HepG2 (cell line): ENCODE measurements around the gene MME. TPM values are rescaled to one million over a fixed set of nuclear protein-coding genes. Genes with fewer than 3 reads are reported as not detected.

Experiments
- AHDC1 ChIP-seq: sonication (generic); formaldehyde crosslinking; IDR thresholded peaks from 2 replicates; pipeline ENCODE4 v1.5.1; 2020; ENCODE audit warnings: mild to moderate bottlenecking, missing genetic modification reagents, borderline replicate concordance
- ARHGAP35 ChIP-seq: sonication (generic); formaldehyde crosslinking; IDR thresholded peaks from 2 replicates; pipeline ENCODE4 v1.9.0; 2022; ENCODE audit warnings: mild to moderate bottlenecking, inconsistent platforms, moderate library complexity, missing genetic modification reagents, borderline replicate concordance
- ATM ChIP-seq: fragments of 450-650 bp; IDR thresholded peaks from 2 replicates; pipeline ENCODE4 v1.7.1; 2017; ENCODE audit warnings: mild to moderate bottlenecking, borderline replicate concordance
- HMG20A ChIP-seq: IDR thresholded peaks from 2 replicates; pipeline ENCODE4 v1.6.1; 2016; ENCODE audit warnings: borderline replicate concordance
- KDM4B ChIP-seq: sonication (generic); formaldehyde crosslinking; IDR thresholded peaks from 2 replicates; pipeline ENCODE4 v1.4.0; 2020; ENCODE audit warnings: missing genetic modification reagents
- ZNF383 ChIP-seq: sonication (generic); formaldehyde crosslinking; IDR thresholded peaks from 2 replicates; pipeline ENCODE4 v1.4.0; 2020; ENCODE audit warnings: missing genetic modification reagents, mild to moderate bottlenecking, borderline replicate concordance
- ZNF569 ChIP-seq: sonication (generic); formaldehyde crosslinking; IDR thresholded peaks from 2 replicates; pipeline ENCODE4 v1.5.0; 2020; ENCODE audit warnings: mild to moderate bottlenecking, missing genetic modification reagents, moderate library complexity, borderline replicate concordance
- ZNF678 ChIP-seq: sonication (generic); formaldehyde crosslinking; IDR thresholded peaks from 2 replicates; pipeline ENCODE4 v1.4.0; 2020; ENCODE audit warnings: mild to moderate bottlenecking, missing genetic modification reagents
- ZNF749 ChIP-seq: sonication (generic); formaldehyde crosslinking; IDR thresholded peaks from 2 replicates; pipeline ENCODE4 v1.8.0; 2022; ENCODE audit warnings: mild to moderate bottlenecking, missing genetic modification reagents, moderate library complexity, borderline replicate concordance
- polyA plus RNA-seq, 8 experiments: library from polyadenylated mRNA; depleted of rRNA in 3 of 8; stranded (reverse) in 7 of 8; unstranded in 1 of 8; fragments of >200 nt; fragmentation: Illumina TruSeq in 4 of 8; extraction: Trizol in 4 of 8; gene quantifications; 2 replicates each; pipeline versions ENCODE4 v1.2.1 to v1.2.3, GENCODE V29; 2011 to 2016; ENCODE audit warnings: low read depth in 4 of 8, missing spikeins in 1 of 8, mixed read lengths in 1 of 8; ENCODE audit not compliant: insufficient read depth in 1 of 8
- total RNA-seq, 5 experiments: library from RNA; depleted of rRNA; stranded (reverse); fragments of >200 nt; fragmentation: Illumina TruSeq; extraction: Trizol; gene quantifications; 2 replicates each; pipeline ENCODE4 v1.2.3, GENCODE V29; 2016; ENCODE audit warnings: low read depth in 1 of 5

Gene MME
- total and polyA plus RNA-seq, 2 of the 13 experiments (the other 11 are each of a cell fraction or from before 2014, with no cell fraction given) = not detected

- TF ChIP-seq AHDC1 (CRISPR knock-in tag) (no peak), ATM (no peak), ZNF569 (no peak), ZNF749 (CRISPR knock-in tag) (no peak), ZNF383 (CRISPR knock-in tag) (no peak), ARHGAP35 (CRISPR knock-in tag) (no peak), ZNF678 (CRISPR knock-in tag) (no peak), HMG20A (CRISPR knock-in tag) (no peak), KDM4B (CRISPR knock-in tag) (no peak)
Measured at GRCh38 chr3:155182467-155182866, 102.3 kb downstream of the MME start (continued).
